ENCODE measurements around the gene GAS5.

GAS5 gene

GRCh38 chr1:173853074-173853473 lies 14.7 kb downstream of the GAS5 start:
- no peak for DNase-seq (ENCODE audit: low read depth)
- no peak overlapping the region for H3K4me3 ChIP-seq (ENCODE audit: control insufficient read depth, low read depth, low read length)
- TF ChIP-seq CTCF (IDR thresholded peaks at IDR 0.05; ENCODE audit: control insufficient read depth, insufficient read depth, low read depth, low read length, missing control alignments): no peak

- TF ChIP-seq CTCF (IDR thresholded peaks at IDR 0.05; ENCODE audit: control insufficient read depth, insufficient read depth, low read depth, low read length, missing control alignments): no peak
- H3K4me3 ChIP-seq (ENCODE audit: control insufficient read depth, low read depth, low read length): no peak overlapping the region
- no peak for DNase-seq (ENCODE audit: low read depth)
Observed at GRCh38 chr1:173852105-173852504, 15.7 kb downstream of the GAS5 start.

- DNase-seq (ENCODE audit: low read depth): no peak
- no peak for TF ChIP-seq CTCF (IDR thresholded peaks at IDR 0.05; ENCODE audit: control insufficient read depth, insufficient read depth, low read depth, low read length, missing control alignments)
- H3K4me3 ChIP-seq (ENCODE audit: control insufficient read depth, low read depth, low read length): no peak overlapping the region
Observed at GRCh38 chr1:173832748-173833147, 35.0 kb downstream of the GAS5 start.

- no peak overlapping the region for H3K4me3 ChIP-seq (ENCODE audit: control insufficient read depth, low read depth, low read length)
- no peak for TF ChIP-seq CTCF (IDR thresholded peaks at IDR 0.05; ENCODE audit: control insufficient read depth, insufficient read depth, low read depth, low read length, missing control alignments)
- no peak for DNase-seq (ENCODE audit: low read depth)
Observed at GRCh38 chr1:173827611-173828010, 40.2 kb downstream of the GAS5 start.

- no peak for TF ChIP-seq CTCF (IDR thresholded peaks at IDR 0.05; ENCODE audit: control insufficient read depth, insufficient read depth, low read depth, low read length, missing control alignments)
- peak within 1 kb of the TSS; percentile 90 for H3K4me3 ChIP-seq (ENCODE audit: control insufficient read depth, low read depth, low read length)
- DNase-seq (ENCODE audit: low read depth): peak; percentile 95
Observed at GRCh38 chr1:173824315-173825081, 43.3 kb downstream of the GAS5 start, which contains the start of the genes CENPL and DARS2. Gene CENPL, minus strand, starts transcription at chr1:173824883. Its CDS starts 13,584 bp downstream, at chr1:173811299. Gene DARS2, plus strand, starts transcription at chr1:173824673. Its CDS starts 557 bp downstream, at chr1:173825230.

GRCh38 chr1:173823781-173824314 lies 43.9 kb downstream of the GAS5 start:
- TF ChIP-seq CTCF (IDR thresholded peaks at IDR 0.05; ENCODE audit: control insufficient read depth, insufficient read depth, low read depth, low read length, missing control alignments): no peak
- DNase-seq (ENCODE audit: low read depth): no peak
- peak overlapping the region; percentile 90 for H3K4me3 ChIP-seq (ENCODE audit: control insufficient read depth, low read depth, low read length)
